Measurements from ENCODE around the gene CELF4.

The CELF4 gene

GRCh38 chr18:37584952-37585695, 19.5 kb upstream of the CELF4 start:
- TF ChIP-seq, protein P1, sequence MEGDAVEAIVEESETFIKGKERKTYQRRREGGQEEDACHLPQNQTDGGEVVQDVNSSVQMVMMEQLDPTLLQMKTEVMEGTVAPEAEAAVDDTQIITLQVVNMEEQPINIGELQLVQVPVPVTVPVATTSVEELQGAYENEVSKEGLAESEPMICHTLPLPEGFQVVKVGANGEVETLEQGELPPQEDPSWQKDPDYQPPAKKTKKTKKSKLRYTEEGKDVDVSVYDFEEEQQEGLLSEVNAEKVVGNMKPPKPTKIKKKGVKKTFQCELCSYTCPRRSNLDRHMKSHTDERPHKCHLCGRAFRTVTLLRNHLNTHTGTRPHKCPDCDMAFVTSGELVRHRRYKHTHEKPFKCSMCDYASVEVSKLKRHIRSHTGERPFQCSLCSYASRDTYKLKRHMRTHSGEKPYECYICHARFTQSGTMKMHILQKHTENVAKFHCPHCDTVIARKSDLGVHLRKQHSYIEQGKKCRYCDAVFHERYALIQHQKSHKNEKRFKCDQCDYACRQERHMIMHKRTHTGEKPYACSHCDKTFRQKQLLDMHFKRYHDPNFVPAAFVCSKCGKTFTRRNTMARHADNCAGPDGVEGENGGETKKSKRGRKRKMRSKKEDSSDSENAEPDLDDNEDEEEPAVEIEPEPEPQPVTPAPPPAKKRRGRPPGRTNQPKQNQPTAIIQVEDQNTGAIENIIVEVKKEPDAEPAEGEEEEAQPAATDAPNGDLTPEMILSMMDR (conservative IDR thresholded peaks at IDR 0.05; ENCODE audit: control insufficient read depth, insufficient read depth, low read depth, low read length): no peak
- H3K4me3 ChIP-seq (ENCODE audit: control insufficient read depth, low read depth, low read length): no peak overlapping the region
- DNase-seq (ENCODE audit: low read depth): no peak

DNA sequence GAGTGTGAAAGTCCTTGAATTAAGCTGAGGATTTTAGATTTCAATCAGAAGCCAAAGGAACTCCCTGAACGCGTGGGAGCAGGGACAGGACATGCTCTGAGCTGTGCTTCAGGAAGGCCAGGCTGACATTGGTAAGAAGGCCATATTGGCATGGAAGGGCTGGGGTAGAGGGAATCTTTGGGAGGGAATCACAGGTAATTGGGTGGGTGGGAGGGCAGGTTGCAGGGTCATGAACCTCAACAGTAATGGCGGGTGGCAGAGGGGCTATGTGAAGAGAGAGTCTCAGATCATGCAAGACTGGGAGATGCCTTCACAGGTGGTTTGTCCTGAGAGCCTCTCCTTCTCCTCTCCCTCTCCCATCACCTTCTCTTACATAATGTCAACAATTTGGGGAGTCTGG, 18.6 kb upstream of the CELF4 start:
- no peak overlapping the region for H3K4me3 ChIP-seq (ENCODE audit: control insufficient read depth, low read depth, low read length)
- TF ChIP-seq, protein P1 (conservative IDR thresholded peaks at IDR 0.05; ENCODE audit: control insufficient read depth, insufficient read depth, low read depth, low read length): no peak
- DNase-seq (ENCODE audit: low read depth): no peak

GRCh38 chr18:37582261-37582660, 16.7 kb upstream of the CELF4 start:
- H3K4me3 ChIP-seq (ENCODE audit: control insufficient read depth, low read depth, low read length): no peak overlapping the region
- DNase-seq (ENCODE audit: low read depth): no peak
- TF ChIP-seq, protein P1 (conservative IDR thresholded peaks at IDR 0.05; ENCODE audit: control insufficient read depth, insufficient read depth, low read depth, low read length): no peak

DNA sequence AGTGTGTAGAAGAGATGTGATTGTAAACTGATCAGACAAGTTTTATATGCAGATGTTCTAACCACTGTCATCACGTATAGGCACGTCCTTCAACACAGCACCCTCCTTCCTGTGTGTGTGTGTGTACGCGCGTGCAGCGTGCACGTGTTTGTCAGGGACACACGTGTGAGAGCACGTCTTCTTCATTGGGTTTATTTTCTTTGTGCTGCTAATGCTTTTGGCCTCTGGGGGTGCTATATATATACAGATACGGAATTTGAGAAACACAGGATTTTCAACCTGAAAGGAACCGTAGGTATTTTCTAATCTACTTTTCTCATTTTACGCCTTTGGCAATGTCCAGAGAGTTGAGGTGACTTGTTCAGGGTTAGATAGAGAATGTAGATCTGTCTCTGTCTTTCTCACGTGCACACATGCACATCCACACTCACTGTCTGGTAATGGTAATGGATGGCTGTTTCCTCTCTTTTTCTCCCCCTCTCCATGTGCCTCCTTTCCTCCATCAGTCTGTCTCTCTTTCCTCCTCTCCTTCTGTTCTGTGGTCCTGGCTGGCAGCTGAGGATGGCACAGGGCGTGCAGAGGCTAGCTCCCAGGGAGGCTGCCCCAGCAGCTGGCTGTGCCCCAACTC, 13.4 kb upstream of the CELF4 start:
- DNase-seq (ENCODE audit: low read depth): peak; percentile 25
- no peak overlapping the region for H3K4me3 ChIP-seq (ENCODE audit: control insufficient read depth, low read depth, low read length)

GRCh38 chr18:37578182-37578678, 12.6 kb upstream of the CELF4 start:
- TF ChIP-seq, protein P1 (conservative IDR thresholded peaks at IDR 0.05; ENCODE audit: control insufficient read depth, insufficient read depth, low read depth, low read length): no peak
- no peak overlapping the region for H3K4me3 ChIP-seq (ENCODE audit: control insufficient read depth, low read depth, low read length)
- DNase-seq (ENCODE audit: low read depth): no peak

More for the DNA sequence above, 13.4 kb upstream of the CELF4 start:
- TF ChIP-seq, protein P1 (conservative IDR thresholded peaks at IDR 0.05; ENCODE audit: control insufficient read depth, insufficient read depth, low read depth, low read length): peak; percentile 34

GRCh38 chr18:37577051-37577611, 11.5 kb upstream of the CELF4 start:
- H3K4me3 ChIP-seq (ENCODE audit: control insufficient read depth, low read depth, low read length): no peak overlapping the region
- DNase-seq (ENCODE audit: low read depth): no peak
- TF ChIP-seq, protein P1 (conservative IDR thresholded peaks at IDR 0.05; ENCODE audit: control insufficient read depth, insufficient read depth, low read depth, low read length): no peak

All from fibroblast of mammary gland (primary cell).